H1 (cell line): Measurements from ENCODE around the gene C15orf39.
A peak's percentile ranks its signal among the peaks of the same experiment; 100 is the strongest.

Source experiments
- CHD2 ChIP-seq: IDR thresholded peaks from 2 replicates; pipeline ENCODE4 v1.6.1; 2012; ENCODE audit warnings: low read length, improper control_type of control experiment
- EZH2 ChIP-seq: fragments of 200-600 bp; sonication (generic); IDR thresholded peaks from 2 replicates; pipeline ENCODE4 v1.7.1; 2012; ENCODE audit warnings: low read depth, mild to moderate bottlenecking, moderate library complexity, low read length, inconsistent platforms; ENCODE audit not compliant: severe bottlenecking
- JUN ChIP-seq: IDR thresholded peaks from 2 replicates; pipeline ENCODE4 v1.6.1; 2011; ENCODE audit warnings: low read depth, mild to moderate bottlenecking, improper control_type of control experiment, low read length

GRCh38 chr15:75204340-75205063 is 2.8 kb downstream of the C15orf39 start:
- TF ChIP-seq CHD2 = peak; percentile 52; the same call in 1 of the 2 replicates
- no peak for TF ChIP-seq EZH2
- TF ChIP-seq JUN = no peak
